Esophagus squamous epithelium (tissue), 5 donors: ENCODE results near the gene PCDHAC2. TPM values are rescaled to one million over a fixed set of nuclear protein-coding genes. Genes with fewer than 3 reads are reported as not detected.

Experiments used
- DNase-seq: peaks from one replicate; lab custom pipeline; 2025; lab: John Stamatoyannopoulos, UW
- H3K27ac ChIP-seq, 4 donors: fragments of 200-600 bp; sonication (generic); one replicate each; pipeline ENCODE4 v1.5.1; 2016 to 2019; ENCODE audit warnings: mild to moderate bottlenecking in 1 of 4
- H3K27me3 ChIP-seq, 4 donors: fragments of 200-600 bp; sonication (generic); 1 replicate in 3 of 4; 2 replicates in 1 of 4; pipeline versions ENCODE4 v1.5.1 to v1.6.0; 2017 to 2021; ENCODE audit warnings: antibody characterized with exemption in 1 of 4
- H3K36me3 ChIP-seq, 3 donors: fragments of 200-600 bp; sonication (generic); one replicate each; pipeline ENCODE4 v1.5.1; 2016 to 2019
- H3K4me1 ChIP-seq, 3 donors: fragments of 200-600 bp; sonication (generic); one replicate each; pipeline ENCODE4 v1.5.1; 2017 to 2019
- H3K4me3 ChIP-seq, 4 donors: fragments of 200-600 bp; sonication (generic); 1 replicate in 3 of 4; 2 replicates in 1 of 4; pipeline ENCODE4 v1.5.1; 2016 to 2019; ENCODE audit warnings: mild to moderate bottlenecking in 2 of 4, moderate library complexity in 1 of 4
- H3K9me3 ChIP-seq, 3 donors: fragments of 200-600 bp; sonication (generic); one replicate each; pipeline ENCODE4 v1.5.1; 2016 to 2019
- POLR2A ChIP-seq, 4 donors: fragments of 450-650 bp; IDR thresholded peaks; one replicate each; pipeline ENCODE4 v1.6.1; 2017; ENCODE audit warnings: antibody characterized with exemption in 4 of 4, mild to moderate bottlenecking in 4 of 4, moderate library complexity in 3 of 4
- WGBS, 2 donors: methylation state at CpG; one replicate each; pipeline ENCODE4 v1.1.5; 2018; 5-methylcytosine and 5-hydroxymethylcytosine counted together
- intact Hi-C: fragments of 100-400 bp; cut with DNase I; formaldehyde crosslinking; loops from one replicate; pipeline ENCODE4 v1.15.0; 2022
- total RNA-seq, 4 donors: library from RNA; depleted of rRNA; stranded (reverse); fragments of >200 nt; gene quantifications; one replicate each; pipeline ENCODE4 v1.1.0, GENCODE V29; 2016
- TF ChIP-seq, protein P1 (sequence below), 6 experiments: fragments of 450-650 bp in 4 of 6; fragments of 200-600 bp in 2 of 6; sonication (generic) in 2 of 6; IDR thresholded peaks; one replicate each; pipeline ENCODE4 v1.5.1; 2016 to 2019; ENCODE audit warnings: antibody characterized with exemption in 6 of 6, mild to moderate bottlenecking in 4 of 6, moderate library complexity in 4 of 6
- donor health status: DM: yes; HTN: yes; CAD: no.

Gene PCDHAC2
- total RNA-seq, 4 donors from 2014 or later, result 0.19 to 2.2 TPM; not detected in 2

DNA sequence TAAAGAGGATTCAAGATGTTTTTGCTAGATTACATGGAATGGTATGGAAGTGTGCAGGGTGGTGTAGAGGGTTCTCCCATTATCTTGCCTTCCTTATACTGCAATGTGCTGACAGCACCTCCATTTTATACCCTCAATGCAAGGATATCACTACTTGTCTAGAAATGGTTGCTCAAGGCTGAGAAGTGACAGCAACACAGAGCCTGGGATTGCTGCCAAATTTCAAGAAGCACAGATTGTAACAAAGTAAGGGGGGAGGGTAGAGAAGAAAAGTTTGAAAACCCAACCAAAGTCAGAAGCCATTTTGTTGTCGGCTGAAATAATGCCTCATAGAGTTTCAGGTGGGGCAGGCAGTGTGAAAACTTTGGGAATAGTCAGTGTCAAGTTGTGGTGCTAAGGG is 29.8 kb downstream of the PCDHAC2 start:
- no peaks in the 10 kb centered on the region for H3K9me3 ChIP-seq
- H3K27ac ChIP-seq, result no peak overlapping the region
- WGBS, 2 donors, result 89 to 91% methylated on average over 1 of the region's 1 CpG
- peaks cover 0 to 19% (median 0%) of the 10 kb centered on the region in 4 donors for H3K27me3 ChIP-seq
- intact Hi-C loops, result no loop called here
- no peaks in the 10 kb centered on the region for H3K4me1 ChIP-seq
- H3K36me3 ChIP-seq, result no peaks in the 10 kb centered on the region
- no peak overlapping the region for H3K4me3 ChIP-seq
- DNase-seq, result no peak
- TF ChIP-seq, protein P1, sequence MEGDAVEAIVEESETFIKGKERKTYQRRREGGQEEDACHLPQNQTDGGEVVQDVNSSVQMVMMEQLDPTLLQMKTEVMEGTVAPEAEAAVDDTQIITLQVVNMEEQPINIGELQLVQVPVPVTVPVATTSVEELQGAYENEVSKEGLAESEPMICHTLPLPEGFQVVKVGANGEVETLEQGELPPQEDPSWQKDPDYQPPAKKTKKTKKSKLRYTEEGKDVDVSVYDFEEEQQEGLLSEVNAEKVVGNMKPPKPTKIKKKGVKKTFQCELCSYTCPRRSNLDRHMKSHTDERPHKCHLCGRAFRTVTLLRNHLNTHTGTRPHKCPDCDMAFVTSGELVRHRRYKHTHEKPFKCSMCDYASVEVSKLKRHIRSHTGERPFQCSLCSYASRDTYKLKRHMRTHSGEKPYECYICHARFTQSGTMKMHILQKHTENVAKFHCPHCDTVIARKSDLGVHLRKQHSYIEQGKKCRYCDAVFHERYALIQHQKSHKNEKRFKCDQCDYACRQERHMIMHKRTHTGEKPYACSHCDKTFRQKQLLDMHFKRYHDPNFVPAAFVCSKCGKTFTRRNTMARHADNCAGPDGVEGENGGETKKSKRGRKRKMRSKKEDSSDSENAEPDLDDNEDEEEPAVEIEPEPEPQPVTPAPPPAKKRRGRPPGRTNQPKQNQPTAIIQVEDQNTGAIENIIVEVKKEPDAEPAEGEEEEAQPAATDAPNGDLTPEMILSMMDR (IDR thresholded peaks at IDR 0.05), result no peak
- TF ChIP-seq POLR2A (IDR thresholded peaks at IDR 0.05), result no peak

DNA sequence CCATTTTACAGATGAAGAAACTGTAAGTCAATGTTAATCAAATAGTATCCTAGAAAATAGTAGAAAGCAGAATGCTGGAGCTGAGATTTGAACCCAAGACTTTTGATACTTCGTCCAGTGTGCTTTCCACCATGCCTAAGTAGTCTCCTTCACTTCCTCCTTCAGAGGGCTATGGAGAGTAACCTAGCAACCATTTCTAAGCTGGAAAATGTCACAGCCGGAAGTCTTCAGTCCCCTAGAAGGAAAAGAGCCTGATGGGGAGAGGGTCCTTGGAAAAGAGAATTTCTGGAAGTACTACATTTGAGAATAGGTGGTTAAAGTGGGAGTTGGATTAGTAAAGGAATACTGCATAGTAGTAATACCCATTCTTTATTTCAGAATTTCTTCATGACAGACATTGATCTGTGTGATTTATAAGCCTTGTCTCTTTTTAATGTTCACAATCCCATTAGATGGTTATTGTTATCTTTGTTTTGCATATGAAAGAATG is 32.7 kb downstream of the PCDHAC2 start:
- 55 to 66% methylated on average over 2 of the region's 2 CpGs for WGBS, 2 donors
- Histone ChIP-seq H3K27me3 (peaks cover 0 to 43% (median 0%) of the 10 kb centered on the region in 4 donors), H3K27ac (no peak overlapping the region), H3K4me3 (no peak overlapping the region), H3K4me1 (peaks cover 0 to 10% (median 0%) of the 10 kb centered on the region in 3 donors), H3K36me3 (no peaks in the 10 kb centered on the region), H3K9me3 (no peaks in the 10 kb centered on the region)
- DNase-seq, result no peak
- intact Hi-C loops, result no loop called here
- no peak for TF ChIP-seq POLR2A (IDR thresholded peaks at IDR 0.05)
- TF ChIP-seq, protein P1 (IDR thresholded peaks at IDR 0.05), result no peak

DNA sequence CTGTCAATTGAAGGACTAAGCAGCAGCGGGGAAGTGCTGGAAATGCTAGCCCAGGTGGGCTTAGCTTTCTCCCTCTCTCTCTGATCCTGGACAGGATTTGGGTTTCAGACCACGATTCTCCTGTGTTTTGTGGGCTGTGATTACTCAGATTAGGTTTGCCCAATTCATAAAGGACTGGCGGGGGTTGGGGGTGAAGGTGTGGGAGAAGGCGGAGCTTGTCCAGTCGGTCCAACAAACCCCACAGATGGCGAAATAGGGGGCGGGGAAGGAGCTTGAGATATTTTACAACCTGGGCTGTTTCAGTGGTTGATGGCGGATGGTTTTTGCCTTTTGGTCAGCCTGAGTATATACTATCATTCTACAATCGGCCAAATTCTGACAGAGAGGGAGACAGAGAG is 35.2 kb downstream of the PCDHAC2 start:
- intact Hi-C loops, result no loop called here
- Histone ChIP-seq H3K27me3 (peaks cover 0 to 43% (median 0%) of the 10 kb centered on the region in 4 donors), H3K27ac (no peak overlapping the region), H3K4me3 (peak overlapping the region in 3 of 4 donors; percentile 5 to 27 (median 23)), H3K36me3 (no peaks in the 10 kb centered on the region), H3K9me3 (no peaks in the 10 kb centered on the region), H3K4me1 (peaks cover 0 to 10% (median 0%) of the 10 kb centered on the region in 3 donors)
- no peak for DNase-seq
- TF ChIP-seq POLR2A (IDR thresholded peaks at IDR 0.05), result no peak
- TF ChIP-seq, protein P1 (IDR thresholded peaks at IDR 0.05), result no peak
- 8 to 14% methylated on average over 8 to 9 of the region's 9 CpGs for WGBS, 2 donors

DNA sequence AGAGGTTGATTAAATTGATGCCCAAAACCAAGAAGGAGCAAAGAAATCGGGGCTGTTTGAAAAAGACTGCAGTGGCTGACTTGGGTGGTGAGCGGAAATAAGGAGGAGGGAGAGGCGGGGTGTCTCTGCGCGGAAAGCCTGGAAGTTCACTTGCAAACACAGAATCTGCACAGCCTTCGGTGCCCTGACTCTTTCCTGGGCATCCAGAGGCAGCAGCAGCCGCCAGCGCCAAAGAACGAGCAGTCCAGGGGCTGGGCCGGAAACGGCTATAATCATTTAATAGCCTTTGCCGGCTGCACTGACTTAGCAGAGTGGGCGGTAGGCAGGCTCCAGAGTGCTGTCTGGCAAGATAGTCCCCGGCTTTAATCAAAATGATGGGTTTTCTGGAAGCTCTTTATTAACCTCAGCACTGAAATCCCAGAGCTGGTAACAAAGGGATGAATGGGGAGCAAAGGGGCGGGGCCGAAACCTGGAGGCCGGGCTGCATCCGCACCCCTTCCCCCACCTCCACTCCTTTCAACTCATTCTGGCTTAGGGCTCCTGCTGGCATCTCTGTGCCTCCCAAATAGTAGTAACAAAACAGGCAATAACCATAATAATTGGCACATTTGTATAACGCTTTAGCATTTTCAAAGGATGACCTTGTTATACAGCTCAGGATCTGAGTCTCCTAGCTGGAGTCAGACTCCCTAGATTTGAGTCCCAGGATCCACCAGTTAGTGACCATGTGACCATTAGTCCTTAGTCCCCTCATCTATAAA is 35.7 kb downstream of the PCDHAC2 start:
- H3K36me3 ChIP-seq, result no peaks in the 10 kb centered on the region
- intact Hi-C loops, result no loop called here
- peaks cover 0 to 10% (median 0%) of the 10 kb centered on the region in 3 donors for H3K4me1 ChIP-seq
- H3K27me3 ChIP-seq, result peaks cover 0 to 43% (median 0%) of the 10 kb centered on the region in 4 donors
- TF ChIP-seq POLR2A (IDR thresholded peaks at IDR 0.05), result no peak
- peak overlapping the region in 3 of 4 donors; percentile 5 to 27 (median 23) for H3K4me3 ChIP-seq
- no peak for DNase-seq
- WGBS, 2 donors, result 6 to 12% methylated on average over 12 to 19 of the region's 19 CpGs
- no peak overlapping the region for H3K27ac ChIP-seq
- no peaks in the 10 kb centered on the region for H3K9me3 ChIP-seq

DNA sequence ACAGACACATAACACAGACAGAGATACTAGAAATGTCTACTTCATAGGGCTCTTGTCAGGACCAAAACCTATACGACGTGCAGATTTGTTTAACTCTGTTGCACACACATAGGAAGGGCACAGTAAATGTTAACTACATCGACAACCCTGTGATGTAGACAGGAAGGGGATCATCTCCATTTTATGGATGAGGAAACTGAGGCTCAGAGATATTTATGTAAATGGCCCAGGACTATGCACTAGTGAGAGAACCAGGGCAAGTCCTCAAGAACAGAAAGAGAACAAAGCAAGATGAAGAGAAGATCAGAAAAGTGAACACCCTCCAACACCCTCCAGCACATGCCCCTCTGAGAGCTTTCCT is 36.3 kb downstream of the PCDHAC2 start:
- TF ChIP-seq, protein P1 (IDR thresholded peaks at IDR 0.05), result no peak
- no peak for TF ChIP-seq POLR2A (IDR thresholded peaks at IDR 0.05)

More for the DNA sequence above, 36.3 kb downstream of the PCDHAC2 start:
- Histone ChIP-seq H3K27ac (no peak overlapping the region), H3K4me1 (peaks cover 0 to 10% (median 0%) of the 10 kb centered on the region in 3 donors), H3K36me3 (no peaks in the 10 kb centered on the region), H3K27me3 (peaks cover 0 to 43% (median 0%) of the 10 kb centered on the region in 4 donors), H3K9me3 (no peaks in the 10 kb centered on the region), H3K4me3 (no peak overlapping the region)
- intact Hi-C loops, result no loop called here
- WGBS, 2 donors, result 70 to 73% methylated on average over 3 of the region's 3 CpGs
- no peak for DNase-seq
